ENCODE measurements around the gene HDAC9.

DNA sequence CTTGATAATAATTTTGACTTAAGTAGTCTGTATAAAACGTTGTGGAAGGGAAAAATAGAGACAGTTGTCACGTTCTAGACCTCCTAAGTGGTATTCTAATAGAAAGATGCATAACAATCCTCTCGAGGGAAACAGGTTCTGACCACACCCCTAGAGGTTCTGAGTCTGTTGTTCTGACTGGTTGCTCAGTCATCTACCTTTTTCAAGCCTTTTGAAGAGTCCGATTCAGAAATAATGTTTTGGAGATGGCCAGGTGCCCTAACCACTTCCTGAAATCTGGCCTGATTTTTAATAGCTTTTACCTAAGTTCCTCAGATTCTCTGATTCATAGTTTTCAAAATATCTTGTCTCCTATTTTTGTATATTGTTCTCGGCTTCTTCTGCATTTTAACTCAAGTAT, 175.6 kb downstream of the HDAC9 start:
- TF ChIP-seq, protein P1, sequence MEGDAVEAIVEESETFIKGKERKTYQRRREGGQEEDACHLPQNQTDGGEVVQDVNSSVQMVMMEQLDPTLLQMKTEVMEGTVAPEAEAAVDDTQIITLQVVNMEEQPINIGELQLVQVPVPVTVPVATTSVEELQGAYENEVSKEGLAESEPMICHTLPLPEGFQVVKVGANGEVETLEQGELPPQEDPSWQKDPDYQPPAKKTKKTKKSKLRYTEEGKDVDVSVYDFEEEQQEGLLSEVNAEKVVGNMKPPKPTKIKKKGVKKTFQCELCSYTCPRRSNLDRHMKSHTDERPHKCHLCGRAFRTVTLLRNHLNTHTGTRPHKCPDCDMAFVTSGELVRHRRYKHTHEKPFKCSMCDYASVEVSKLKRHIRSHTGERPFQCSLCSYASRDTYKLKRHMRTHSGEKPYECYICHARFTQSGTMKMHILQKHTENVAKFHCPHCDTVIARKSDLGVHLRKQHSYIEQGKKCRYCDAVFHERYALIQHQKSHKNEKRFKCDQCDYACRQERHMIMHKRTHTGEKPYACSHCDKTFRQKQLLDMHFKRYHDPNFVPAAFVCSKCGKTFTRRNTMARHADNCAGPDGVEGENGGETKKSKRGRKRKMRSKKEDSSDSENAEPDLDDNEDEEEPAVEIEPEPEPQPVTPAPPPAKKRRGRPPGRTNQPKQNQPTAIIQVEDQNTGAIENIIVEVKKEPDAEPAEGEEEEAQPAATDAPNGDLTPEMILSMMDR (IDR thresholded peaks at IDR 0.05) = no peak
- TF ChIP-seq POLR2A (IDR thresholded peaks at IDR 0.05; ENCODE audit: low read depth) = no peak
- TF ChIP-seq POLR2AphosphoS5 (IDR thresholded peaks at IDR 0.05) = no peak
